Cardiac muscle cell (in vitro differentiated cells and primary cell): ENCODE data around the gene RNF182. TPM values are rescaled to one million over a fixed set of nuclear protein-coding genes. Genes with fewer than 3 reads are reported as not detected.
A peak's percentile ranks its signal among the peaks of the same experiment; 100 is the strongest.
"Not testable (repeated sequence)": the region's sequence is repeated elsewhere in the genome, so short reads cannot be mapped to it uniquely, and the experiment has no call there.

Experiments used
- DNase-seq, 2 donors: peaks; one replicate each; pipeline versions ENCODE4 v3.0.0 to v3.0.0-alpha.2; 2010 to 2017; ENCODE audit warnings: low read depth in 1 of 2, low spot score in 1 of 2
- H3K27ac ChIP-seq: fragments of 200-600 bp; sonication (generic); 2 replicates; pipeline ENCODE4 v1.5.1; 2016
- H3K27me3 ChIP-seq: fragments of 200-600 bp; sonication (generic); 2 replicates; pipeline ENCODE4 v1.6.0; 2016; ENCODE audit warnings: control low read depth
- H3K36me3 ChIP-seq: fragments of 200-600 bp; sonication (generic); 2 replicates; pipeline ENCODE4 v1.5.1; 2016; ENCODE audit warnings: control low read depth
- H3K4me1 ChIP-seq: fragments of 200-600 bp; sonication (generic); 2 replicates; pipeline ENCODE4 v1.8.1; 2017; ENCODE audit warnings: low read depth, mild to moderate bottlenecking, mixed run types
- H3K4me3 ChIP-seq: fragments of 200-600 bp; sonication (generic); 2 replicates; pipeline ENCODE4 v1.5.1; 2016; ENCODE audit warnings: mild to moderate bottlenecking
- H3K9me3 ChIP-seq: fragments of 200-600 bp; sonication (generic); 2 replicates; pipeline ENCODE4 v1.5.1; 2017; ENCODE audit warnings: low read depth, mild to moderate bottlenecking, control low read depth
- CTCF ChIP-seq: IDR thresholded peaks from 2 replicates; pipeline ENCODE4 v1.5.1; 2012; ENCODE audit warnings: low read depth, mild to moderate bottlenecking, low read length
- polyA plus RNA-seq: library from polyadenylated mRNA; unstranded; fragments of >200 nt; fragmentation: Nextera tagmentation; extraction: Ambion mirVana; gene quantifications from 2 replicates; pipeline ENCODE4 v1.2.1, GENCODE V29; 2016
- total RNA-seq: library from RNA; depleted of rRNA; stranded (reverse); fragments of >200 nt; gene quantifications from 2 replicates; pipeline ENCODE4 v1.2.3, GENCODE V29; 2016

The RNF182 gene, protein sequence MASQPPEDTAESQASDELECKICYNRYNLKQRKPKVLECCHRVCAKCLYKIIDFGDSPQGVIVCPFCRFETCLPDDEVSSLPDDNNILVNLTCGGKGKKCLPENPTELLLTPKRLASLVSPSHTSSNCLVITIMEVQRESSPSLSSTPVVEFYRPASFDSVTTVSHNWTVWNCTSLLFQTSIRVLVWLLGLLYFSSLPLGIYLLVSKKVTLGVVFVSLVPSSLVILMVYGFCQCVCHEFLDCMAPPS
- total RNA-seq: 0.78 and 1.3 TPM in 2 replicates
- polyA plus RNA-seq: 0.45 and 1.1 TPM in 2 replicates

GRCh38 chr6:13924949-13925881, at the start of gene RNF182:
TSS of gene RNF182 (plus strand) at chr6:13924952. CDS start at chr6:13977120, 52,168 bp downstream.
- Histone ChIP-seq H3K27ac (no peak within 1 kb of the TSS), H3K27me3 (peaks cover 43% of the 10 kb centered on the region), H3K9me3 (no peaks in the 10 kb centered on the region), H3K4me1 (no peaks in the 10 kb centered on the region), H3K4me3 (peak within 1 kb of the TSS; percentile 56), H3K36me3 (no peaks in the 10 kb centered on the region)
- TF ChIP-seq CTCF: no peak
- no peak for DNase-seq

DNA sequence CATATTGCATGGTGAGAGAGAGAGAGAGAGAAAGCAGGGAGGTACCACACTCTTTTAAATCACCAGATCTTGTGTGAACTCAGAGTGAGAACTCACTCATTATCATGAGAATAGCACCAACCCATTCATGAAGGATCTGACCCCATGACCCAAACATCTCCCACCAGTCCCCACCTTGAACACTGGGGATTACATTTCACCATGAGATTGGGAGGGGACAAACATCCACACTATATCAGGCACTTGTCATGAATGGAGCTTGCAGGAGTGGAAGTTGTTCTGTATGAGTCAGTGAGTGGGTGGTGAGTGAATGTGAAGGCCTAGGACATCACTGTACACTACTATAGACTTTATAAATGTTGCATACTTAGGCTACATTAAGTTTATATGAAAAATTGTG, 47.7 kb upstream of the RNF182 start:
- H3K4me3 ChIP-seq: no peak overlapping the region
- TF ChIP-seq CTCF: no peak
- no peak overlapping the region for H3K27ac ChIP-seq
- H3K36me3 ChIP-seq: no peaks in the 10 kb centered on the region
- no peaks in the 10 kb centered on the region for H3K9me3 ChIP-seq
- no peaks in the 10 kb centered on the region for H3K27me3 ChIP-seq
- peaks cover 4% of the 10 kb centered on the region for H3K4me1 ChIP-seq
- peak in 1 of 2 donors; percentile 8 for DNase-seq

DNA sequence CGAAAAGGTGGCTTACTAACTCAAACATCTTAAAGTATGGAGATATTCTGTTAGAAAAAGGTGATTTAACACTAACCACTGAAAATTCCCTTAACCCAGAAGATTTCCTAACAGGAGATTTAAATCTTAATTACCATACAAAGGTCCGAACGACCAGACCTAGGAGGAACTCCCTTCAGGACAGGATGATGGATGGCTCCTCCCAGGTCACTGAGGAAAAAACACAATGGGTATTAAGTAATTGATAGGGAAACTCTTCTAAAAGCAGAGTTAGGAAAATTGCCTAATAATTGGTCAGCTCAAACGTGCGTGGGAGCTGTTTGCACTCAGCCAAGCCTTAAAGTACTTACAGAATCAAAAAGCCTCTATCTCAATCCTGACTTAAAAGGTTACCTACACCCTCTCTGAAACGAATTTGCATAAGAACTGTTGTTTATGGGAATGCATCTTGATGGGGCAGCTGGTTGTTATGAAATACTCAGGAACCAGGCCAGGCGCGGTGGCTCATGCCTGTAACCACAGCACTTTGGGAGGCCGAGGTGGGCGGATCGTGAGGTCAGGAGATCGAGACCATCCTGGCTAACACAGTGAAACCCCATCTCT, 44.6 kb upstream of the RNF182 start:
- not testable (repeated sequence) for H3K27me3 ChIP-seq, H3K4me1 ChIP-seq, H3K4me3 ChIP-seq, H3K27ac ChIP-seq, H3K9me3 ChIP-seq, H3K36me3 ChIP-seq
- peak in 1 of 2 donors; percentile 70 for DNase-seq

GRCh38 chr6:13881621-13882165, 43.1 kb upstream of the RNF182 start:
- Histone ChIP-seq H3K4me3 (no peak overlapping the region), H3K36me3 (no peaks in the 10 kb centered on the region), H3K9me3 (no peaks in the 10 kb centered on the region), H3K27me3 (no peaks in the 10 kb centered on the region), H3K4me1 (peaks cover 8% of the 10 kb centered on the region), H3K27ac (no peak overlapping the region)
- TF ChIP-seq CTCF: no peak
- no peak for DNase-seq

- H3K36me3 ChIP-seq: no peaks in the 10 kb centered on the region
- no peak for TF ChIP-seq CTCF
- H3K4me1 ChIP-seq: peaks cover 8% of the 10 kb centered on the region
- H3K4me3 ChIP-seq: no peak overlapping the region
- H3K27ac ChIP-seq: no peak overlapping the region
- no peak for DNase-seq
- H3K9me3 ChIP-seq: no peaks in the 10 kb centered on the region
- no peaks in the 10 kb centered on the region for H3K27me3 ChIP-seq
Measured at GRCh38 chr6:13883966-13884365, 40.8 kb upstream of the RNF182 start.
